Suprapubic skin (tissue), 4 donors: ENCODE measurements around the gene CELA3A. TPM values are rescaled to one million over a fixed set of nuclear protein-coding genes. Genes with fewer than 3 reads are reported as not detected.
A peak's percentile ranks its signal among the peaks of the same experiment; 100 is the strongest.
"Not testable (repeated sequence)": the region's sequence is repeated elsewhere in the genome, so short reads cannot be mapped to it uniquely, and the experiment has no call there.

Source experiments
- DNase-seq, 2 donors: peaks; one replicate each; pipeline ENCODE4 v3.0.0-alpha.2; 2019; ENCODE audit warnings: low spot score in 2 of 2
- H3K27ac ChIP-seq: fragments of 200-600 bp; sonication (generic); one replicate; pipeline ENCODE4 v1.5.1; 2019
- H3K27me3 ChIP-seq: fragments of 200-600 bp; sonication (generic); one replicate; pipeline ENCODE4 v1.5.1; 2019
- H3K36me3 ChIP-seq: fragments of 200-600 bp; sonication (generic); one replicate; pipeline ENCODE4 v1.5.1; 2019
- H3K4me1 ChIP-seq: fragments of 200-600 bp; sonication (generic); one replicate; pipeline ENCODE4 v1.5.1; 2019
- H3K4me3 ChIP-seq: fragments of 200-600 bp; sonication (generic); one replicate; pipeline ENCODE4 v1.5.1; 2019; ENCODE audit warnings: mild to moderate bottlenecking
- H3K9me3 ChIP-seq: fragments of 200-600 bp; sonication (generic); one replicate; pipeline ENCODE4 v1.5.1; 2019
- CTCF ChIP-seq, 2 donors: fragments of 200-600 bp in 1 of 2; fragments of 450-650 bp in 1 of 2; sonication (generic) in 1 of 2; IDR thresholded peaks; one replicate each; pipeline ENCODE4 v1.5.1; 2016 to 2019; ENCODE audit warnings: antibody characterized with exemption in 2 of 2, mild to moderate bottlenecking in 1 of 2, moderate library complexity in 1 of 2
- EP300 ChIP-seq: sonication (generic); formaldehyde crosslinking; IDR thresholded peaks from one replicate; pipeline ENCODE4 v1.6.1; 2017; ENCODE audit warnings: antibody characterized with exemption
- POLR2A ChIP-seq, 2 donors: fragments of 450-650 bp; IDR thresholded peaks; one replicate each; pipeline ENCODE4 v1.6.1; 2017; ENCODE audit warnings: antibody characterized with exemption in 2 of 2, mild to moderate bottlenecking in 2 of 2, moderate library complexity in 2 of 2
- POLR2AphosphoS5 ChIP-seq, 3 donors: sonication (generic); formaldehyde crosslinking; IDR thresholded peaks; one replicate each; pipeline ENCODE4 v1.6.1; 2017; ENCODE audit warnings: antibody characterized with exemption in 3 of 3
- WGBS: methylation state at CpG from one replicate; pipeline ENCODE4 v1.1.5; 2018; 5-methylcytosine and 5-hydroxymethylcytosine counted together
- total RNA-seq, 4 donors: library from RNA; depleted of rRNA; stranded (reverse); fragments of >200 nt; gene quantifications; one replicate each; pipeline ENCODE4 v1.1.0, GENCODE V29; 2016

The CELA3A gene
- total RNA-seq, 4 donors from 2014 or later: not detected

DNA sequence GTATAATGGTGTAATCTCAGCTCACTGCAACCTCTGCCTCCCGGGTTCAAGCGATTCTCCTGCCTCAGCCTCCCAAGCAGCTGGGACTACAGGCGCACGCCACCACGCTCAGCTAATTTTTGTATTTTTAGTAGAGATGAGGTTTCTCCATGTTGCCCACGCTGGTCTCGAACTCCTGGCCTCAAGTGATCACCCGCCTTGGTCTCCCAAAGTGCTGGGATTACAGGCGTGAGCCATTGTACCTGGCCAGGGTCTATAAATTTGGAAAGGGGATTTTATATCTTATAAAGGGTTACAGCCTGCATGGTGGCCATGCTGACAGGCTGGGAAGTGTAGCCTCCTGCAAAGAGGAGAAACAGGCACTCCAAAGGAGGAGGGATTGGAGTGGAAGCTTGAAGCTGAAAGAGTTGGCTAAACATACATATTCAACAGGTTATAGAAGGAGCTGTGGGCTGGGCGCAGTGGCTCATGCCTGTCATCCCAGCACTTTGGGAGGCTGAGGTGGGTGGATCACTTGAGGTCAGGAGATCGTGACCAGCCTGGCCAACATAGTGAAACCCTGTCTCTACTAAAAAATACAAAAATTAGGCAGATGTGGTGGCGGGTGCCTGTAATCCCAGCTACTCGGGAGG is 13.2 kb downstream of the CELA3A start:
- WGBS: 88% methylated on average over 13 of the region's 13 CpGs
- H3K4me3 ChIP-seq, H3K27me3 ChIP-seq, H3K36me3 ChIP-seq, DNase-seq, H3K4me1 ChIP-seq, H3K27ac ChIP-seq, H3K9me3 ChIP-seq: not testable (repeated sequence)

- H3K36me3 ChIP-seq: no peaks in the 10 kb centered on the region
- TF ChIP-seq EP300: no peak
- TF ChIP-seq CTCF (IDR thresholded peaks at IDR 0.05): peak in 1 of 2 donors; percentile 11
- H3K9me3 ChIP-seq: no peaks in the 10 kb centered on the region
- WGBS: 66% methylated on average over 10 of the region's 10 CpGs
- H3K27ac ChIP-seq: no peak overlapping the region
- H3K4me3 ChIP-seq: no peak overlapping the region
- H3K4me1 ChIP-seq: peaks cover 5% of the 10 kb centered on the region
- DNase-seq: no peak
- H3K27me3 ChIP-seq: no peaks in the 10 kb centered on the region
Observed at GRCh38 chr1:22018583-22019559, 17.4 kb downstream of the CELA3A start.

- H3K4me1 ChIP-seq: peaks cover 17% of the 10 kb centered on the region
- no peak for DNase-seq
- no peak for TF ChIP-seq CTCF (IDR thresholded peaks at IDR 0.05)
- TF ChIP-seq EP300: no peak
- TF ChIP-seq POLR2AphosphoS5 (IDR thresholded peaks at IDR 0.05): no peak
- no peak for TF ChIP-seq POLR2A (IDR thresholded peaks at IDR 0.05)
- H3K4me3 ChIP-seq: no peak overlapping the region
- WGBS: 87% methylated on average over 6 of the region's 6 CpGs
- no peaks in the 10 kb centered on the region for H3K36me3 ChIP-seq
- no peaks in the 10 kb centered on the region for H3K9me3 ChIP-seq
- H3K27ac ChIP-seq: no peak overlapping the region
- no peaks in the 10 kb centered on the region for H3K27me3 ChIP-seq
Observed at GRCh38 chr1:22021061-22021460, 19.6 kb downstream of the CELA3A start.

DNA sequence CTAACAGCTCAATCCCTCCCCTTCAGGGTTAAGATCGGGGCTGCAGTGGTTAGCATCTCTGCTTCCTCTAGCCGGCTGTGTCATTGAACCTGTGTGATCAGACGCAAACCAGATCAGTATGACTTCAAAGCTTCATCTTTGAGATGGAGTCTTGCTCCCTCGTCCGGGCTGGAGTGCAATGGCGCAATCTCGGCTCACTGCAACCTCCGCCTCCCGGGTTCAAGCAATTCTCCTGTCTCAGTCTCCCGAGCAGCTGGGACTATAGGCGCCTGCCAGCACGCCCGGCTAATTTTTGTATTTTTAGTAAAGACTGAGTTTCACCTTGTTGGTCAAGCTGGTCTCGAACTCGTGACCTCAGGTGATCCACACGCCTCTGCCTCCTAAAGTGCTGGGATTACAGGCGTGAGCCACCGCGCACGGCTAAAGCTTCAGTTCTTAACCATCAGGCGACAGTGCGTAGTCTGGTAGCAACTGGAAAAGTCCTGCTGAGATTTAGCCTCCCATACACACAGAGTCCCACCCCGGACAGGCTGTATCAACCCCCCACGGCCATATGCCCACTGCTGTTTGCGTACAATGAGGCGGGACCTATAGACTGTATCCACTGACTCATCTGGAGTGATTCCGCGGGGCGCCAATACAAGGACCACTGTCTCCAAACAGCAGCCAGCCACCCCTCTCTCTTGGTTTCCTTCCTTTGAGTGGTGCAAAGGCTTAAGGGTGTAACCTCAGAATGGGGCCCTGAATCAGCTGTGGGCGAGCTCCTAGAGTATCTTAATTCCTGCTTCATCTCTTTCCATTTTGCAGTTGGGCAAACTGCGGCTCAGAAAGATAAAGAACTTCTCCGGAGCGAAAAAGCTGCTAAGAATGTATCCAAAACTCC is 23.3 kb downstream of the CELA3A start:
- Histone ChIP-seq H3K27me3 (no peaks in the 10 kb centered on the region), H3K27ac (peak overlapping the region; percentile 98), H3K4me3 (peak overlapping the region; percentile 82), H3K4me1 (peaks cover 20% of the 10 kb centered on the region), H3K9me3 (no peaks in the 10 kb centered on the region), H3K36me3 (no peaks in the 10 kb centered on the region)
- 2% methylated on average over 27 of the region's 33 CpGs for WGBS
- TF ChIP-seq CTCF (IDR thresholded peaks at IDR 0.05) (no peak), EP300 (no peak), POLR2A (IDR thresholded peaks at IDR 0.05) (no peak), POLR2AphosphoS5 (IDR thresholded peaks at IDR 0.05) (no peak)
- DNase-seq: peak; percentile 85 to 87

DNA sequence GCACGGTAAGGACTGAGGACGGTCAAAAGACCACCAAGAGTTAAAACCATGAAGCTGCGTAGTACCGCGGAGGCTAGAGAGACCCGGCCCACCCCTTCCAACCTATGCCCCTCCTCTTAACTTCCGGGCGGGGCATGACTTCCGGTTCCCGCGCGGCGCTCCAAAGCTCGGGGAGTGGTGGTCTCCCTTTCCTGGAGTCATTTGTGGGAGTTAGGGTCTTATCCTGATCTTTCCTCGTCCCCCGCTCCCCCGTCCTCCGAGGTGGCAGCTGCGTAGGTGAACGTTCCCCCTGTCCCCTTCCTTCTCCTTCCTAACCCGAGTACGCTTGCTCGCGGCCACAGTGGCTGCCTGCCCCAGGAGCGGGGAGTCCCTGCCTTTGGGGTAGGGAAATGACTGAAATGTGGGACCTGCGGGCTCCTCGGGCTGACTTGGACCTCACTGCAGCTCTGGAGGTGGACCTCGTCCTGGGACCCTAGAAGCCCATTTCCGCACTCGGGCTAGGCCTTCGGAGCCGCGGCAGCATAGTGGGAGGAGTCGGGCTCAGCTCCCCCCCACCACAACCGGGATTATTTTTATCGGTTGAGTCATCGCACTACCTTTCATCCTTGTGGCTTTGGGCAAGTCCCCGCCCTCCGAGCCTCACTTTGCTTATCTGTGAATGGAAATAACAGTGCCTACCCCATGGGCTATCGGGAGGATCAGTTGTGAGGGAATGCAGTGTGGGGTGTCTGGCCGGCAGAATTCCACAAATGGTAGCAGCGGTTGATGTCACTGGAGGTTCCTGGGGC is 24.1 kb downstream of the CELA3A start:
- under 1% methylated on average over 40 of the region's 42 CpGs for WGBS
- no peaks in the 10 kb centered on the region for H3K27me3 ChIP-seq

More for the DNA sequence above, 24.1 kb downstream of the CELA3A start:
- Histone ChIP-seq H3K4me3 (peak overlapping the region; percentile 82), H3K27ac (peak overlapping the region; percentile 98), H3K9me3 (no peaks in the 10 kb centered on the region), H3K4me1 (peaks cover 20% of the 10 kb centered on the region), H3K36me3 (peaks cover 2% of the 10 kb centered on the region)
- DNase-seq: peak; percentile 92 to 95
- TF ChIP-seq CTCF (IDR thresholded peaks at IDR 0.05) (no peak), POLR2AphosphoS5 (IDR thresholded peaks at IDR 0.05) (peak in 1 of 3 donors; percentile 63), EP300 (no peak), POLR2A (IDR thresholded peaks at IDR 0.05) (peak; percentile 61 to 77)
